K562 (cell line): ENCODE results near the gene IQSEC3. TPM values are rescaled to one million over a fixed set of nuclear protein-coding genes. Genes with fewer than 3 reads are reported as not detected.
A peak's percentile ranks its signal among the peaks of the same experiment; 100 is the strongest.

Experiments
- ATAC-seq: fragments of 200-7000 bp; cut with Tn5 transposase; 3 replicates; pipeline ENCODE4 v1.9.1; 2020; ENCODE audit warnings: moderate library complexity
- BruUV-seq: library from RNA; stranded (reverse); fragments of 400-500 nt; replicated peaks from 2 replicates; lab custom pipeline; 2021; lab: Mats Ljungman, UMichigan
- CTCF ChIA-PET: fragments of 300-600 bp; formaldehyde crosslinking; extraction: SDS; loops from one replicate; lab custom pipeline; 2021; ENCODE audit warnings: low intra/inter-chr PET ratio; lab: Yijun Ruan, JAX
- POLR2A ChIA-PET: fragments of 300-600, 350-650 bp; sonication (Branson Sonifier 250); formaldehyde crosslinking; extraction: SDS; loops from one replicate; lab custom pipeline; 2021; ENCODE audit warnings: antibody characterized with exemption, inconsistent platforms; lab: Yijun Ruan, JAX
- DNase-seq, 4 experiments: peaks; one replicate each; pipeline versions ENCODE4 v3.0.0 to v3.0.0-alpha.2; 2011 to 2018; ENCODE audit warnings: low spot score in 3 of 4, mixed read lengths in 3 of 4; ENCODE audit errors: extremely low read depth in 1 of 4
- FAIRE-seq: peaks from 2 replicates; lab custom pipeline; 2011; peaks lifted over from hg19 to GRCh38; lab: Jason Lieb, UNC
- H2AFZ ChIP-seq: 2 replicates; pipeline ENCODE4 v1.6.0; 2011; ENCODE audit warnings: low read depth, low read length, control low read depth, inconsistent platforms
- H3K27ac ChIP-seq: fragments of 200-600 bp; 3 replicates; pipeline ENCODE4 v1.8.0; 2011; ENCODE audit warnings: low read depth, mild to moderate bottlenecking, control low read depth, inconsistent platforms, low read length, moderate library complexity, mixed read lengths; ENCODE audit errors: extremely low read depth
- H3K27me3 ChIP-seq, 2 experiments: fragments of 300-600 bp in 1 of 2; 2 replicates in 1 of 2; 3 replicates in 1 of 2; pipeline versions ENCODE4 v1.6.0 to v1.8.0; 2011; ENCODE audit warnings: inconsistent platforms in 2 of 2, low read length in 2 of 2, mild to moderate bottlenecking in 1 of 2, mixed read lengths in 1 of 2, moderate library complexity in 1 of 2; ENCODE audit not compliant: control insufficient read depth in 2 of 2, insufficient read depth in 2 of 2
- H3K36me3 ChIP-seq: fragments of 300-600 bp; 3 replicates; pipeline ENCODE4 v1.8.0; 2011; ENCODE audit warnings: mild to moderate bottlenecking, low read length, inconsistent platforms; ENCODE audit not compliant: control insufficient read depth, insufficient read depth
- H3K4me1 ChIP-seq, 2 experiments: fragments of 200-600 bp in 1 of 2; replicated peaks in 1 of 2; 2 replicates in 1 of 2; 3 replicates in 1 of 2; pipeline versions ENCODE4 v1.5.1 to v1.8.0; 2011; ENCODE audit warnings: inconsistent platforms in 2 of 2, low read length in 2 of 2, mild to moderate bottlenecking in 1 of 2, mixed read lengths in 1 of 2, moderate library complexity in 1 of 2; ENCODE audit not compliant: control insufficient read depth in 2 of 2, insufficient read depth in 2 of 2
- H3K4me2 ChIP-seq: 2 replicates; pipeline ENCODE4 v1.6.1; 2011; ENCODE audit warnings: low read length, control low read depth, inconsistent platforms, mixed read lengths; ENCODE audit not compliant: insufficient read depth
- H3K4me3 ChIP-seq: fragments of 200-600 bp; sonication (generic), shearing (Covaris generic); 2 replicates; pipeline ENCODE4 v1.5.1; 2016; ENCODE audit warnings: control low read depth, inconsistent platforms
- H3K79me2 ChIP-seq: fragments of 200-600 bp; 3 replicates; pipeline ENCODE4 v1.8.0; 2011; ENCODE audit warnings: low read length, inconsistent platforms; ENCODE audit not compliant: control insufficient read depth, insufficient read depth
- H3K9ac ChIP-seq, 2 experiments: 2 replicates each; pipeline versions ENCODE4 v1.6.0 to v1.6.1; 2011; ENCODE audit warnings: low read depth in 2 of 2, low read length in 2 of 2, control low read depth in 1 of 2, inconsistent platforms in 1 of 2, mild to moderate bottlenecking in 1 of 2, mixed read lengths in 1 of 2; ENCODE audit not compliant: insufficient read depth in 1 of 2
- H3K9me1 ChIP-seq: one replicate; pipeline ENCODE4 v1.6.0; 2011; ENCODE audit warnings: inconsistent platforms, mild to moderate bottlenecking, low read length, moderate library complexity; ENCODE audit not compliant: control insufficient read depth, insufficient read depth
- H3K9me3 ChIP-seq: replicated peaks from 2 replicates; pipeline ENCODE4 v1.5.1; 2011; ENCODE audit warnings: low read depth, low read length, inconsistent platforms; ENCODE audit not compliant: control insufficient read depth, insufficient read depth
- H4K20me1 ChIP-seq: replicated peaks from 2 replicates; pipeline ENCODE4 v1.6.1; 2011; ENCODE audit warnings: low read length, inconsistent platforms, mixed read lengths; ENCODE audit not compliant: control insufficient read depth, insufficient read depth
- MAX ChIP-seq: sonication (generic); formaldehyde crosslinking; IDR thresholded peaks from 2 replicates; pipeline ENCODE4 v1.9.0; 2022; ENCODE audit warnings: mild to moderate bottlenecking, missing genetic modification reagents
- RBM14 ChIP-seq: fragments of 200-400 bp; formaldehyde crosslinking; IDR thresholded peaks from 2 replicates; pipeline ENCODE4 v1.6.1; 2018; ENCODE audit warnings: low read depth, mild to moderate bottlenecking, low read length, moderate library complexity, borderline replicate concordance; ENCODE audit not compliant: insufficient read depth
- TCF3 ChIP-seq: sonication (generic); formaldehyde crosslinking; IDR thresholded peaks from 2 replicates; pipeline ENCODE4 v1.4.0; 2020; ENCODE audit warnings: mild to moderate bottlenecking, missing genetic modification reagents
- ZNF263 ChIP-seq: sonication (generic); formaldehyde crosslinking; IDR thresholded peaks from 2 replicates; pipeline ENCODE4 v1.8.0; 2022; ENCODE audit warnings: mild to moderate bottlenecking, missing genetic modification reagents, borderline replicate concordance
- WGBS: fragments of 100-300 bp; shearing (Covaris generic); methylation state at CpG from one replicate; pipeline ENCODE4 v1.1.6; 2016; ENCODE audit warnings: low coverage, mixed read lengths; ENCODE audit not compliant: insufficient coverage; ENCODE audit errors: missing lambda C conversion rate; 5-methylcytosine and 5-hydroxymethylcytosine counted together
- in situ Hi-C: fragments of 300-500 bp; cut with MboI; formaldehyde crosslinking; loops from 4 replicates; pipeline ENCODE4 v1.15.0; 2018; ENCODE audit warnings: inconsistent platforms, mixed read lengths
- intact Hi-C: fragments of 100-400 bp; cut with micrococcal nuclease; formaldehyde crosslinking; loops from 2 replicates; pipeline ENCODE4 v1.14.2; 2022
- polyA plus RNA-seq, 8 experiments: library from polyadenylated mRNA; depleted of rRNA in 4 of 8; stranded (reverse) in 5 of 8; unstranded in 3 of 8; fragments of >200 nt; fragmentation: Nextera tagmentation in 2 of 8; fragmentation: Illumina TruSeq in 1 of 8; extraction: Ambion mirVana in 2 of 8; extraction: Trizol in 1 of 8; gene quantifications; 2 replicates each; pipeline versions ENCODE4 v1.2.1 to v1.2.3, GENCODE V29; 2011 to 2014; ENCODE audit warnings: inconsistent platforms in 1 of 8, missing spikeins in 1 of 8
- total RNA-seq, 7 experiments: library from RNA; depleted of rRNA in 6 of 7; stranded (reverse); fragments of >200 nt in 6 of 7; fragmentation: Illumina TruSeq in 2 of 7; extraction: Trizol in 2 of 7; gene quantifications; 2 replicates each; pipeline versions ENCODE4 v1.2.1 to v1.2.3, GENCODE V29; 2011 to 2021; ENCODE audit warnings: low replicate concordance in 1 of 7
- TF ChIP-seq, protein P1 (sequence below), 2 experiments: fragments of 450-650 bp; conservative IDR thresholded peaks; 2 replicates each; pipeline ENCODE4 v1.6.1; 2017; ENCODE audit warnings: mild to moderate bottlenecking in 2 of 2, moderate library complexity in 2 of 2

The IQSEC3 gene
- total and polyA plus RNA-seq, 9 of the 15 experiments (the other 6 are each of a cell fraction or from before 2014, with no cell fraction given) = under 0.01 to 0.25 (median 0.08) TPM; not detected in 3

- Histone ChIP-seq H4K20me1 (0 out of 2 replicates have a peak, but pooled peaks cover 10% of the 10 kb centered on the region), H3K4me1 (peaks cover 0 to 12% of the 10 kb centered on the region in 2 experiments; a peak in 1 of 5 replicates), H3K79me2 (no peaks in the 10 kb centered on the region), H3K4me2 (no peak overlapping the region), H3K9me1 (no peaks in the 10 kb centered on the region), H3K27me3 (peaks cover 12 to 31% of the 10 kb centered on the region in 2 experiments; a peak in 4 of 5 replicates), H2AFZ (no peak overlapping the region), H3K9ac (no peak overlapping the region), H3K4me3 (no peak overlapping the region), H3K9me3 (no peaks in the 10 kb centered on the region), H3K27ac (no peak overlapping the region), H3K36me3 (no peaks in the 10 kb centered on the region)
- ChIA-PET POLR2A (no interaction called here), CTCF (no interaction called here)
- in situ Hi-C loops (no loop called here), intact Hi-C loops (no loop called here)
- no peak for FAIRE-seq
- WGBS = 18% methylated on average over 4 of the region's 18 CpGs
- ATAC-seq = no peak
- TF ChIP-seq, protein P1, sequence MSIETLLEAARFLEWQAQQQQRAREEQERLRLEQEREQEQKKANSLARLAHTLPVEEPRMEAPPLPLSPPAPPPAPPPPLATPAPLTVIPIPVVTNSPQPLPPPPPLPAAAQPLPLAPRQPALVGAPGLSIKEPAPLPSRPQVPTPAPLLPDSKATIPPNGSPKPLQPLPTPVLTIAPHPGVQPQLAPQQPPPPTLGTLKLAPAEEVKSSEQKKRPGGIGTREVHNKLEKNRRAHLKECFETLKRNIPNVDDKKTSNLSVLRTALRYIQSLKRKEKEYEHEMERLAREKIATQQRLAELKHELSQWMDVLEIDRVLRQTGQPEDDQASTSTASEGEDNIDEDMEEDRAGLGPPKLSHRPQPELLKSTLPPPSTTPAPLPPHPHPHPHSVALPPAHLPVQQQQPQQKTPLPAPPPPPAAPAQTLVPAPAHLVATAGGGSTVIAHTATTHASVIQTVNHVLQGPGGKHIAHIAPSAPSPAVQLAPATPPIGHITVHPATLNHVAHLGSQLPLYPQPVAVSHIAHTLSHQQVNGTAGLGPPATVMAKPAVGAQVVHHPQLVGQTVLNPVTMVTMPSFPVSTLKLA (conservative IDR thresholded peaks at IDR 0.05) = no peak
- TF ChIP-seq RBM14 (no peak), ZNF263 (CRISPR knock-in tag) (peak; percentile 48; the same call in 1 of the 2 replicates), MAX (no peak), TCF3 (CRISPR knock-in tag) (no peak)
- BruUV-seq = no TSS peak
- no peak for DNase-seq
Observed at GRCh38 chr12:162467-163307, 96.1 kb downstream of the IQSEC3 start.
